HG03469 (cell line): ENCODE results near the gene C17orf75.
A peak's percentile ranks its signal among the peaks of the same experiment; 100 is the strongest.
"Not testable (repeated sequence)": the region's sequence is repeated elsewhere in the genome, so short reads cannot be mapped to it uniquely, and the experiment has no call there.

Source experiments
- ATAC-seq: cut with Tn5 transposase; IDR thresholded peaks from one replicate; pipeline ENCODE4 v1.9.1; 2021; ENCODE audit warnings: mild to moderate bottlenecking, moderate library complexity, moderate number of reproducible peaks; ENCODE audit not compliant: unreplicated experiment

The C17orf75 gene, protein sequence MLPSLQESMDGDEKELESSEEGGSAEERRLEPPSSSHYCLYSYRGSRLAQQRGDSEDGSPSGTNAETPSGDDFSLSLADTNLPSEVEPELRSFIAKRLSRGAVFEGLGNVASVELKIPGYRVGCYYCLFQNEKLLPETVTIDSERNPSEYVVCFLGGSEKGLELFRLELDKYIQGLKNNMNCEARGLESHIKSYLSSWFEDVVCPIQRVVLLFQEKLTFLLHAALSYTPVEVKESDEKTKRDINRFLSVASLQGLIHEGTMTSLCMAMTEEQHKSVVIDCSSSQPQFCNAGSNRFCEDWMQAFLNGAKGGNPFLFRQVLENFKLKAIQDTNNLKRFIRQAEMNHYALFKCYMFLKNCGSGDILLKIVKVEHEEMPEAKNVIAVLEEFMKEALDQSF

DNA sequence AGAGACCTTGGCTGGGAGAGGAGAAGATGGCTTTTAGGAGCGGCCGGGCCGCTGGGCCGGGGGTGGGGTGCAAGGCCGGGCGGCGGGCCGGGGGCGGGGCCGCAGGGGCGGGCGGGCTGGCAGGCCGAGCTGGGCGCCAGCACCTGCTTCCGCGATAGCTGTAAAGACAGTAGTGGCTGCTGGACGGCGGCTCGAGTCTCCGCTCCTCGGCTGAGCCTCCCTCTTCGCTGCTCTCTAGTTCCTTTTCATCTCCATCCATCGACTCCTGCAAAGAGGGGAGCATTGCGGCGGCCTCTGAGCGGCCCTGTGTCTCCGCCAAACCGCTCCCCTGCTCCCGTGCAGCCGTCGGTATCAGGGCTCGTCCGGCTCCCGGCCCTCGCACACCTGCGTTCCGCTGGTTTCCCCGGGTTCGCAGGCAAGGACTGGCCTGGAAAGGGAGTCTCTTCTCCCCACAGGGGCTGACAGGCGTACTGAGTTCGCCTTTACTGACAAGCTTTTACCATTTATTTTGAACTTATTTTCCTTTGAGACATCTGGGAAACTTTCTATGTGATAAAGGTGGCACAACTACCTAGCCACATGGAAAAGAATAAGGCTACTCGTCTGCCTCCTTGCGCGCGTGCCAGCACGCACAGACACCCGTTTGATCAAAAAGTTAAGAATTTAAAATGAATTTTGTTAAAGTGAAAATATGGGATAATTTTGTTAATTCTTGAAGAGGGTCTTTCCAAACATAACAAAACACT lies at the start of gene C17orf75:
C17orf75 (minus strand) TSS at position 317 of the 746 bp plus-strand sequence; CDS start at position 283, 34 bp downstream.
- peak; percentile 48 for ATAC-seq

DNA sequence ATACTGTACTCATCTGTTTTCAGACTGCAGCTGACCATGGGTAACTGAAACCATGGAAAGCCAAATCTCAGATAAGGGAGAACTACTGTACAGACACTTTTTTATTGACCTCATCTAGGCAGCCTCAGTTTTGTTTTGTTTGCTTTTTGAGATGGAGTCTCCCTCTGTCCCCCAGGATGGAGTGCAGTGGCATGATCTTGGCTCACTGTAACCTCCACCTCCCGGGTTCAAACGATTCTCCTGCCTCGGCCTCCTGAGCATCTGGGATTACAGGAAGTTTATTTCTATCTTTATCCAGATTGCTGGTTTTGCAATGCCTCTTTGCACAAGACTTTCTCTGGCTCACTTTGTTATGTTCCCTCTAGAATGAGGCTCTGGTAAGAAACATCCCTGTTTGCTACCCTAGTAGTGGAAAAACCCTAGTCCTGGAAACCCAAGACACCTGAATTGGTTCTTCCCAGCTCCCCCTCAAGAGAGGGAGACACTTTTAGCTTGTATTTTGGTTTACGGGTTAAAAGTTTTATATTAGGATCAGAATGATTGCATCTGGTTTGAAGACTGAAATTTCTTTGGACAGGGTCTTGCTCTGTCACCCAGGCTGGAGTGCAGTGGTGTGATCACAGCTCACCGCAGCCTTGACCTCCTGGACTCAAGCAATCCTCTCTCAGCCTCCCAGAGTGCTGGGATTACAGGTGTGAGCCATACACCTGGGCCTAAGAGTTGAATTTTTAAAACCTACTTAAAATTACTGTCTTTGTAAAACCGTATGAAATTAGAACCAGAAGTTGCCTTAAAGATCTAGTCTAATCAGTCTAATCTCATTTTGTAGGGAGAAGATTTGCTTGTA lies 46.9 kb upstream of the C17orf75 start:
- ATAC-seq, result no peak

DNA sequence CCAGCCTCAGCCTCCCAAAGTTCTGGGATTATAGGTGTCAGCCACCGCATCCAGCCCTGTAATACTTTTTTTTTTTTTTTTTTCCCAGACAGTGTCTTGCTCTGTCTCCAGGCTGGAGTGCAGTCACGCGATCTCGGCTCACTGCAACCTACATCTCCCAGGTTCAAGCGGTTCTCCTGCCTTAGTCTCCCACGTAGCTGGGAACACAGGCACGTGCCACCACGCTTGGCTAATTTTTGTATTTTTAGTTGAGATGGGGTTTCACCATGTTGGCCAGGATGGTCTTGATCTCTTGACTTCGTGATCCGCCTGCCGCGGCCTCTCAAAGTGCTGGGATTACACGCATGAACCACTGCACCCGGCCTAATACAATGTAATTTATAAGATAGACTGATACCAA lies 46.2 kb upstream of the C17orf75 start:
- ATAC-seq, result not testable (repeated sequence)

DNA sequence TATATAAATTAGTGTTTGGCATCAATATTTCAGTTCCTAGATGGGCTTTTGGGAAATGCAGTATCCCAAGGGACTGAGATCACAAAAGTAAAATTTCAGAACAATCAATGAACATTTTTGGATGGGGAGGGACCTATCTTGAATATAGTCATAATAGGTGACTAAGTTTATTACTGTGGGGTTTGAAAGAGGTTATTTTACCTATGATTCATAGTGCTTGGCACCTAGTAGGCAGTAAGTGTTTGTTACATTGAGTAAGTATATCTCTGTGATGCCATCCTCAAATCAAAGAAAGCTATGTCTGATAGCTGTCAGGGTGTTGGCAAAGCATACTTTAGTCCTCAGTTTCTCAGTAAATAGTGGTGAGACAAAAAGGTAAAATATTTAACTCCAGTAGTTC lies 44.9 kb upstream of the C17orf75 start:
- no peak for ATAC-seq

DNA sequence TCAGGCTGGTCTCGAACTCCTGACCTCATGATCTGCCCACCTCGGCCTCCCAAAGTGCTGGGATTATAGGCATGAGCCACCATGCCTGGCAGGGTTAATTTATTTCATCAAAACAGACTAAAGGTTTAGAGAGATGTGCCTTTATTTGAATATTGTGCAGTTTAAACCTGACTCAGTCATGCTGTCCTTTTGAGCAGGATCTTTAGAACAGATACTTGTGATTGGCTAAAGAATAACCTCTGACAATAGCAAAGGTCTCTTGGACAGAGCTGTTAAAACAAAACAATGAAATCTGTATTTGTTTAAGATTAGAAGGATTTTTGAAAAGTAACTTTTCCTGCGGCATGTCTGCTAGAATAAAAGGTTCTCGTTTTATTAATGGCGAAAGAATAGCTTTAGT lies 44.0 kb upstream of the C17orf75 start:
- no peak for ATAC-seq

DNA sequence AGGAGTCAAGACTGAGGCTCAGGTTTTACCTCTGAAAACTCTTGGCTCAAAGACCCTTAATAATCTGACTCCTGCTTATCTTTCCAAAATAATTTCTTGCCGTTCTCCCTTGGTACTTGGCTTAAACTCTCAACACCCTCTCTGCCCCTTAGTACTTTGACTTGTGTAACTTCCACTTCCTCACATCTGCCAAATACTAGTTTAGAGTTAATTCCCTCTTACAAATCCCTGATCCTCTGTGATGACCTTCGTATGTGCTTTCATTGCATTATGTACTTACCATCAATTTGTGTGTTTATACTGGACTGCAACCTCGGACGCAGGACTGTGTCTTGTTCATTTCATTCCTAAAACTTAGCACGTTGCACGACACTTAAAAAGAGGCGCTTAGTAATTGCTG lies 43.1 kb upstream of the C17orf75 start:
- no peak for ATAC-seq

DNA sequence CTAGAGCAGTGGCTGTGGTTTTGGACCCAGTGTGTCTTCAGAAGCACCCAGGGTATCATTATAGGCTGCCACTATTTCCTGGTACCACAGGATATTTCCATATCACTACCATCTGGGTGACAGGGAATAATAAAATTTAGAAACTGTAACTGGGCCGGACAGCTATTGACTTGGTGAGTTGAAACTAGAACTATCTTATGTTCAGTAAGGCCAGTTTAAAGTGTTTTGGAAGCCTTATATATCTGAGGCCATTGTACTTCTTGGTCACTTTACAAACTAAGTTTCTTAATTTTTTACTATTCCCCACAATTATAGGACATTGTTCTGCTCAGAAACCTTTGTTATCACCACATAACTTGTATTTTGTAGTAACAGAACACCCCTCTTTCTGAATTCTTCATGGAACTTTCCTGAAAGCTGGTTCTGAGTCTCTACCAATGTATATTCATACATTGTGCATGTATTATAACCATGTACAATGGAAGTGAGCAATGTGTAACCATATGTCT lies 42.0 kb upstream of the C17orf75 start:
- no peak for ATAC-seq

DNA sequence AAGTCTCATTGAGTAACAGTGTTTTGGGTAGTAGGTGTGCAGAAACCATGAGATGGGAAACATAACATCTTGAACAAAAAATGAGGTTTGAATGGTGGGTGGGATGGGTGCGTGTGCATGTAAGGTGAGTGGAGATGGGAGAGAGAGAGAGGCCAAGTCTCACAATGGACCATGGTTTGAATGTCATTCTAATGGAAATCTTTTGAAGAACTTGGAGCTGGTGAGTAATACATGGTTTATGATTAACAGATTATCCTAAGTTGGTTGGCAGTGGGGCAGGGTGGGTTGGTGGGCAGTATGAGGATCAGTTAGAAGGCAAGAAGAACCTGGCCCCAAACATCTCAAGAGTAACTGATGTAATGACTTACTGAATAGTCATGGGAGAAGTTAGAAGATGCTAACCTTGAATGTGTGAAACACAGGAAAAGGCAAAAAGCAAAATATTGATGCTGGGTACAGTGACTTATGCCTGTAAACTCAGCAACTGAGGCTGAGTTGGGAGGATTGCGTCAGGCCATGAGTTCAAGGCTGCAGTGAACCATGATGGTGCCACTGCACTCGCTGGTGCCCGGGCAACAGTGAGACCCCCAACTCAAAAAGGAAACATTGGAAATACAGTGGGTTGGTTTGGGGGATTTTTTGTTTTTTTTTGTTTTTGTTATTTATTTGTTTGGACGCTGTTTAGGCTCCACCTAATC lies 40.7 kb upstream of the C17orf75 start:
- no peak for ATAC-seq

DNA sequence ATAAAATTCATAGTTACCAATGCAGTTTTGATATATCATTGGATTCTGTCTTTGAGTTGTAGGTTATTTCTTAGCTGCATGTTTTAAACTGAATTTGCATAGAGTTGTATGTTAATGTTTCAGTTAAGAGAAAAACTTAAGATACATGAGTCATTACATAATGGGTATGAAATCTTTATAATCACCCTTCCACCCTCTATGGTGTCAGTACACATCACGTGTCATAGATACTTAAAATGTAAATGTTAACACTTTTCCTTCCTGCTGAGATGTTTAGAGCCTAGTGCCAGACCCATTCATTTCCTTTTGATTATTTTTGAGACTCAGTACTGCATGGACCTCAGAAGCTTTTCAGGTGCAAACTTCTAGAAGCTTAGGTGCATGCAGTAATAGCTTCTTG lies 28.5 kb upstream of the C17orf75 start:
- ATAC-seq, result no peak

DNA sequence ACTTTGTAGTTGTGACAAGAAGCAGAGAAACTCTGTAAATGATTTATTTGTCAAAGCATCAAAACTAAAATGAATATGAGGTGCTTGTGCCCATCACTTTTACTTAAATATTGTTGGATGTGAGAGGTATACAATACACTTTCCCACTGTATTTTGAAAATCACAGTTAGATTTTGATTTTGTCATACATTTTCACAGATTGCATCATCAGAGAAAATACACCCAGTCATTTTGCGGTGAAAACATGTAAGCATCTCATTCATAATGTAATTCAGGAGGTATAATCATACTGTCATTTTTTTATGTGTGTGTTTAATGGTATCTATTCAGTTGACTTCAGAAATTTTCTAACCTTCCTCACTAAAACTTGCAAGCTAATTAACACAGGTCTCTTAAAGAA lies 19.3 kb upstream of the C17orf75 start:
- no peak for ATAC-seq

DNA sequence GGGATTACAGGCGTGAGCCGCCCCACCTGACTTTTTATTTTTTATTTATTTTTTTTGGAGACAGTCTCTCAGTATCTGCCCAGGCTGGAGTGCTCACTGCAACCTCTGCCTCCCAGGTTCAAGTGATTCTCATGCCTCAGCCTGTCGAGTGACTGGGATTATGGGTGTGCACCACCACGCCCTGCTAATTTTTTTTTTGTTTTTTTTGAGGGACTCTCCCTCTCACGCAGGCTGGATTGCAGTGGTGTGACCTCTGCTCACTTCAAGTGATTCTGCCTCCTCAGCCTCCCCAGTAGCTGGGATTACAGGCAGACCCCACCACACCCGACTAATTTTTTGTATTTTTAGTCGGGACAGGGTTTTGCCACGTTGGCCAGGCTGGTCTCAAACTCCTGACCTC lies 15.6 kb upstream of the C17orf75 start:
- ATAC-seq, result no peak

DNA sequence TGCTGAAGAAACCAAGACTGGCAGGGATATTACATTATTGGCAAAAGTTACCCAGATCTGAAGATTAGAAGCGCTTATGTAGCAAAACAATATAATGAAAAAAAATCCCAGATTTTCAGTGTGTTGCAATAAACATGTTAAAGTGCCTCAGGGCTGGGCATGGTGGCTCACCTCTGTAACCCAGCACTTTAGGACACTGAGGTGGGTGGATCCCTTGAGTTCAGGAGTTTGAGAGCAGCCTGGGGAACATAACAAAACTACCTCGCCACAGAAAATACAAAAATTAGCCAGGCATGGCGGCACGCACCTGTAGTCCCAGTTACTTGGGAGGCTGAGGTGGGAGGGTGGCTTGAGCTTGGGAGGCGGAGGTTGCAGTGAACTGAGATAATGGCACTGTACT lies 14.8 kb upstream of the C17orf75 start:
- ATAC-seq, result no peak

DNA sequence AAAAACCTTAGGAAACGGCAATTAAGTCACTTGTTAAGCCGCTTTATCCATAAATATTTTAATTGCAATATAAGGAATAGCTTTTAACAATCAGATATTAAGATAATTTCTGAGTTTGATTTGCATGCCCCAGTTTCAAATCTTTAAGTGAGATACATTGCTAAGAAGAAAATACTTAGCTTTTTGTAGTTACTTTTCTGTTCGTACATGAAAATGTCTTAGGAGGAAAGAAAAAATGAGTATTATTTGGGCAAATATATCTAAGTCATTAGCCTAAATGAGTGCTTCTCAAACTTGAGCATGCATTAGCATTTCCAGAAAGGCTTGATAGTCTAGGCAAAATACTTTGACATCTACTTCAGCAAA lies 14.4 kb upstream of the C17orf75 start:
- no peak for ATAC-seq

DNA sequence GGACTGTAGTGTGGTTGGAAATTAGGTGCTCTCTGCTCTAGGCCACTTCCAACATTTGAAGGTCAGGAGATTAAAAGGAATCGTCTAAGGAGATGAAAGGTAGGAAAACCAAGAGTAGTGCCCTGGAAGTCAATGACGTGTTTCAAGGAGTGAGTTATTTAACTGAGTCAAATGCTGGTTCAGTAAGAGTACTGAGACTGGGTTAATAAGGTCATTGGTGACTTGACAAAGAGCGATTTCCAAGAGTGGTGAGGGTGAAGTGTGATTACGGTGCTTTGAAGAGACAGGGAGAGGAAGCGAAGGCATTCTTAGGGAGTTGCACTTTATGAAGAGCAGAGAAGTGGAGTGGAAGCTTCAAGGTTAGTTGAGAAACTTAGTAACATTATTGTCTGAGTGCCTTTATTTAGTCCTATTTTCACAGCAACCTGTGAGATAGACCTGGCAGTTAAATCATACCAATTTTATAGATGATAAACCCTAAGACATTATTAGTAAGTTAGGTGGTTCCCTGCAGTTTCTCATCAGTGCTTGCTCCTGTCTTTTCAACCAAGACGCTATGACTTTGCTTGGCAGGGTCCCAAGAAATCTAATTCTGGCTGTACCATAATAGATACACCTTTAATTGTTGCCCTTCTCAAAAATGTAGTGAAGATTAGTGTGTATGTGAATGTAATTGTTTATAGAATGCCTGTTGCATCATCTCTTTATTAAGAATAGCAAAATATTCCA lies 13.8 kb upstream of the C17orf75 start:
- ATAC-seq, result no peak

DNA sequence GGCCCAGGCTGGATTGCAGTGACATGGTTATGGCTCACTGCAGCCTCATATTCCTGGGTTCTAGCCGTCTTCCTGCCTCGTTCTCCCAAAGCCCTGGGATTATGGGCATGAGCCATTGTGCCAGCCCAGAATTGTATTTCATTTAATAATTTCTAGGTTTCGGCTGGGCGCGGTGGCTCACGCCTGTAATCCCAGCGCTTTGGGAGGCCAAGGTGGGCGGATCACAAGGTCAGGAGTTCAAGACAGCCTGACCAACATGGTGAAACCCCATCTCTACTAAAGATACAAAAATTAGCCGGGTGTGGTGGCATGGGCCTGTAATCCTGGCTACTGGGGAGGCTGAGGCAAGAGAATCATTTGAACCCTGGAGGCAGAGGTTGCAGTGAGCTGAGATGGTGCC lies 10.8 kb upstream of the C17orf75 start:
- ATAC-seq, result not testable (repeated sequence)

DNA sequence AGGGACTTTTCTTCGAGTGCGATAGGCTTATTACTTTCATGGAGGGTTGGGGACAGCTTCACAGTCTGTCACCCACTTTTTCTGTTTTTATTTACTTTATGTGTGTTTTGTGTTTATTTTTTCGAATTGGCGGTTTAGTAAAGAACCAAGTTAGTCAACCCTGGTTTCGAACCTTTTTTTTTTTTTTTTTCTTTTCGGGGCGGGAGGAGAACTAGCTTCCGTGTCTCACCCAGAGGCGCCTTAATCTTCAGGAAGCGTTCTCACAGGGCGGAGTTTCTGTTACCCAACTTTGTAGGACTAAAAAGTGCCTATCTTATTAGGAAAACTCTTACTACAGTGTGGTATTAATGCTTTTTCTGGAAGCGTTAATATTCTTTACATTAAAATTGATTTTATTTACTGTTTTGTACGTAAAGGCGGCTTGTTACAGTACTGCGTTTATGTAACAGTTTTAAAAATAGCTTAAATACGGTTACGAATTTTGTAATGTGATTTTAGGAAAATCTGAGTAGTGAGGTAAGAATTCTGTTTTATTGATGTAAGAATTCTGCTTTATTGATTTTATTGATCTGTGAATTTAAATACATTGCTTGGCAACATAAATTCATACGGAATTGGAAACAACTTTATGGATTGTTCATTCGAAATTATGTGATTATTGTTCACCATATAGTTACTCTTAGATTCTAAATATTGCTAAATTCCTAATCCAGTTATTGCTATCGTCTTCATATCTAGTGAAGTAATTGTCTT lies 8.9 kb upstream of the C17orf75 start:
- peak; percentile 26 for ATAC-seq

DNA sequence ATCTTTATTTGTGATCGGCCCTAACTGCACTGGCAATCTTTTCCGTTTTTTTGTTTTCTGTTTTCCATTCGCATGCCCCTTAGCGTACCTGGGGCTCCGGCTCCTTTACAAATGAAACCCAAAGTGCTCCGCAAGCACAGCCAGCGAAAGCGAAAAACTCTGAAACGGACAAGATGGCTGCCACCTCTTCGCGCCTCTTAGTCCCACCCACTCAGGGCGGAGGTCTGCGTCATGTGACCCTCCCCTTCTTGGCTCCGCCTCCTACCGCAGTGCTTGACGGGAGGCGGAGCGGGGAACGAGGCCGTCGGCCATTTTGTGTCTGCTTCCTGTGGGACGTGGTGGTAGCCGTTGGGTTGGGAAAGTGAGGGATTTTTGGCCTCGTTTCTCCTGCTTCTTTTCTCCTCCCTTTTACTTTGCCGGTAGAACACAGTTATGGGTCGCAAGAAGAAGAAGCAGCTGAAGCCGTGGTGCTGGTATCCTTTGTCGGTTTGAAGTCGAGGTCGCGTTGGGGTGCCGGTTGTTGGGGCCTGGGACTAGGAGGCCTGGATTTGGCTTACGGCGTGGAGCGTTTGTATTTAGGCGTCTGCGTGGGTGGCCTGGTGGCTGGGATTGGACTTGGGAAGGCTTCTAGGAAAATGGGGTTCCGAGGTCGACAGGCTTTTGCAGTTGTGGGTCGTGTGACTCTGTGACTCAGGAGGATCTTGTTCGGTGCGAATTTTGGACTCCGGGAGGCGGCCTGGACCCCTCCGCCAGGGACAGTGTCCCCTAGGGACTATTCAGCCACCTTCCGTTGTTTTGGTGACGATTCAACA lies 8.1 kb upstream of the C17orf75 start, which contains the start of gene ZNF207:
ZNF207 (plus strand) TSS at position 304 of the 812 bp plus-strand sequence; CDS start at position 433, 129 bp downstream.
- peak; percentile 77 for ATAC-seq

DNA sequence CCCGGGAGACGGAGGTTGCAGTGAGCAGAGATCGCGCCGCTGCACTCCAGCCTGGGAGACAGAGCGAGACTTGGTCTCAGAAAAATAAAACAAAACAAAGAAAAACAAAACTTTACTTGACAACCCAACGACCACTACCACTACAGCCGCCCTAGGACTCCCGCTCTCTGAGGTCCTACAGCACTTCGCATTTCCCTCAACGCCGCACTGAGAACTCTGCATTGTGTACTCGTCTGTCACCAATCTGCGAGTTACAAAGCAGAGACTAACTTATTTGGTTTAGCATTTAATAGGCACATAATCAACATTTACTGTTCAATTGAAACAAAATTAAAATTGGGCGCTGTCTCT lies 7.5 kb upstream of the C17orf75 start:
- no peak for ATAC-seq
